Stimulated activated memory B cell treated with anti-CD40 and anti-IgM and Interleukin-4, amounts not matched to agents 10 μg/mL and 1 μg/mL and 100 μg/mL, for 72 hours (primary cell): Measurements from ENCODE around the gene ZSWIM5.
"Not testable (repeated sequence)": the region's sequence is repeated elsewhere in the genome, so short reads cannot be mapped to it uniquely, and the experiment has no call there.

ENCODE experiments used
- ATAC-seq: fragments of 150-1000 bp; cut with Tn5 transposase; 2 replicates; pipeline ENCODE4 v1.10.0; 2021
- H3K27ac Mint-ChIP-seq: one replicate; pipeline ENCODE4 v1.8.0; 2022; ENCODE audit warnings: mild to moderate bottlenecking, mixed read lengths
- H3K27me3 Mint-ChIP-seq: one replicate; pipeline ENCODE4 v1.8.0; 2022; ENCODE audit warnings: mixed read lengths
- H3K36me3 Mint-ChIP-seq: one replicate; pipeline ENCODE4 v1.8.0; 2022; ENCODE audit warnings: mixed read lengths
- H3K4me1 Mint-ChIP-seq: one replicate; pipeline ENCODE4 v1.8.0; 2022; ENCODE audit warnings: mixed read lengths
- H3K4me3 Mint-ChIP-seq: one replicate; pipeline ENCODE4 v1.8.0; 2022; ENCODE audit warnings: mild to moderate bottlenecking, moderate library complexity, mixed read lengths
- H3K9me3 Mint-ChIP-seq: one replicate; pipeline ENCODE4 v1.8.0; 2022; ENCODE audit warnings: mixed read lengths

Gene ZSWIM5

GRCh38 chr1:45132719-45133118 lies 73.7 kb downstream of the ZSWIM5 start:
- H3K27me3 Mint-ChIP-seq, H3K4me1 Mint-ChIP-seq, H3K9me3 Mint-ChIP-seq, H3K27ac Mint-ChIP-seq, ATAC-seq, H3K36me3 Mint-ChIP-seq, H3K4me3 Mint-ChIP-seq: not testable (repeated sequence)

GRCh38 chr1:45123358-45123757 lies 83.0 kb downstream of the ZSWIM5 start:
- Mint-ChIP-seq H3K27ac (no peak overlapping the region), H3K4me1 (no peaks in the 10 kb centered on the region), H3K27me3 (peaks cover 27% of the 10 kb centered on the region), H3K9me3 (no peaks in the 10 kb centered on the region), H3K36me3 (no peaks in the 10 kb centered on the region), H3K4me3 (no peak overlapping the region)
- ATAC-seq = no peak

GRCh38 chr1:45122724-45123123 lies 83.7 kb downstream of the ZSWIM5 start:
- H3K27me3 Mint-ChIP-seq = peaks cover 27% of the 10 kb centered on the region
- no peak overlapping the region for H3K27ac Mint-ChIP-seq
- no peaks in the 10 kb centered on the region for H3K4me1 Mint-ChIP-seq

GRCh38 chr1:45117766-45118165 lies 88.6 kb downstream of the ZSWIM5 start:
- no peak overlapping the region for H3K4me3 Mint-ChIP-seq
- H3K27ac Mint-ChIP-seq = no peak overlapping the region

More at GRCh38 chr1:45122724-45123123, 83.7 kb downstream of the ZSWIM5 start:
- no peak overlapping the region for H3K4me3 Mint-ChIP-seq
- no peaks in the 10 kb centered on the region for H3K36me3 Mint-ChIP-seq
- no peaks in the 10 kb centered on the region for H3K9me3 Mint-ChIP-seq
- ATAC-seq = no peak

GRCh38 chr1:45116820-45117219 lies 89.6 kb downstream of the ZSWIM5 start:
- Mint-ChIP-seq H3K9me3 (no peaks in the 10 kb centered on the region), H3K4me1 (peaks cover 9% of the 10 kb centered on the region), H3K36me3 (no peaks in the 10 kb centered on the region), H3K27ac (no peak overlapping the region), H3K27me3 (peaks cover 19% of the 10 kb centered on the region), H3K4me3 (no peak overlapping the region)
- no peak for ATAC-seq

More at GRCh38 chr1:45117766-45118165, 88.6 kb downstream of the ZSWIM5 start:
- H3K4me1 Mint-ChIP-seq = peaks cover 9% of the 10 kb centered on the region
- no peaks in the 10 kb centered on the region for H3K36me3 Mint-ChIP-seq
- no peak for ATAC-seq
- H3K9me3 Mint-ChIP-seq = no peaks in the 10 kb centered on the region
- peaks cover 27% of the 10 kb centered on the region for H3K27me3 Mint-ChIP-seq

- no peak overlapping the region for H3K4me3 Mint-ChIP-seq
- no peak overlapping the region for H3K27ac Mint-ChIP-seq
- peaks cover 9% of the 10 kb centered on the region for H3K4me1 Mint-ChIP-seq
- no peak for ATAC-seq
- H3K27me3 Mint-ChIP-seq = peaks cover 14% of the 10 kb centered on the region
- H3K9me3 Mint-ChIP-seq = no peaks in the 10 kb centered on the region
- H3K36me3 Mint-ChIP-seq = no peaks in the 10 kb centered on the region
Measured at GRCh38 chr1:45116340-45116739, 90.1 kb downstream of the ZSWIM5 start.

GRCh38 chr1:45115198-45115597 lies 91.2 kb downstream of the ZSWIM5 start:
- not testable (repeated sequence) for H3K36me3 Mint-ChIP-seq, H3K4me1 Mint-ChIP-seq, ATAC-seq, H3K9me3 Mint-ChIP-seq, H3K4me3 Mint-ChIP-seq, H3K27ac Mint-ChIP-seq, H3K27me3 Mint-ChIP-seq

GRCh38 chr1:45112661-45113060 lies 93.7 kb downstream of the ZSWIM5 start:
- H3K36me3 Mint-ChIP-seq = no peaks in the 10 kb centered on the region
- no peak for ATAC-seq
- H3K4me3 Mint-ChIP-seq = no peak overlapping the region
- no peak overlapping the region for H3K27ac Mint-ChIP-seq
- H3K27me3 Mint-ChIP-seq = no peaks in the 10 kb centered on the region
- peaks cover 3% of the 10 kb centered on the region for H3K9me3 Mint-ChIP-seq
- H3K4me1 Mint-ChIP-seq = peaks cover 9% of the 10 kb centered on the region

GRCh38 chr1:45111239-45111638 lies 95.2 kb downstream of the ZSWIM5 start:
- ATAC-seq = no peak
- Mint-ChIP-seq H3K27ac (no peak overlapping the region), H3K4me1 (peaks cover 3% of the 10 kb centered on the region), H3K9me3 (peaks cover 3% of the 10 kb centered on the region), H3K4me3 (no peak overlapping the region), H3K27me3 (no peaks in the 10 kb centered on the region), H3K36me3 (no peaks in the 10 kb centered on the region)

- no peak for ATAC-seq
- no peak overlapping the region for H3K27ac Mint-ChIP-seq
- peaks cover 3% of the 10 kb centered on the region for H3K9me3 Mint-ChIP-seq
- H3K27me3 Mint-ChIP-seq = no peaks in the 10 kb centered on the region
- no peaks in the 10 kb centered on the region for H3K4me1 Mint-ChIP-seq
- no peak overlapping the region for H3K4me3 Mint-ChIP-seq
- H3K36me3 Mint-ChIP-seq = no peaks in the 10 kb centered on the region
Measured at GRCh38 chr1:45107782-45108181, 98.6 kb downstream of the ZSWIM5 start.

- not testable (repeated sequence) for H3K27ac Mint-ChIP-seq, ATAC-seq, H3K9me3 Mint-ChIP-seq, H3K36me3 Mint-ChIP-seq, H3K4me1 Mint-ChIP-seq, H3K4me3 Mint-ChIP-seq, H3K27me3 Mint-ChIP-seq
Measured at GRCh38 chr1:45106864-45107263, 99.5 kb downstream of the ZSWIM5 start.

GRCh38 chr1:45106156-45106545 lies 100.3 kb downstream of the ZSWIM5 start:
- not testable (repeated sequence) for ATAC-seq, H3K27ac Mint-ChIP-seq, H3K4me3 Mint-ChIP-seq, H3K27me3 Mint-ChIP-seq, H3K9me3 Mint-ChIP-seq, H3K4me1 Mint-ChIP-seq, H3K36me3 Mint-ChIP-seq

GRCh38 chr1:45105486-45106155 lies 100.8 kb downstream of the ZSWIM5 start:
- not testable (repeated sequence) for ATAC-seq, H3K27ac Mint-ChIP-seq, H3K4me3 Mint-ChIP-seq, H3K9me3 Mint-ChIP-seq, H3K36me3 Mint-ChIP-seq, H3K27me3 Mint-ChIP-seq, H3K4me1 Mint-ChIP-seq

- ATAC-seq = no peak
- no peak overlapping the region for H3K27ac Mint-ChIP-seq
Measured at GRCh38 chr1:45103534-45103933, 102.9 kb downstream of the ZSWIM5 start.

GRCh38 chr1:45101947-45102346 lies 104.5 kb downstream of the ZSWIM5 start:
- ATAC-seq = no peak
- H3K36me3 Mint-ChIP-seq = no peaks in the 10 kb centered on the region
- H3K4me3 Mint-ChIP-seq = no peak overlapping the region
- H3K9me3 Mint-ChIP-seq = no peaks in the 10 kb centered on the region
- no peaks in the 10 kb centered on the region for H3K4me1 Mint-ChIP-seq
- peaks cover 27% of the 10 kb centered on the region for H3K27me3 Mint-ChIP-seq
- no peak overlapping the region for H3K27ac Mint-ChIP-seq

More at GRCh38 chr1:45103534-45103933, 102.9 kb downstream of the ZSWIM5 start:
- H3K9me3 Mint-ChIP-seq = no peaks in the 10 kb centered on the region
- no peaks in the 10 kb centered on the region for H3K4me1 Mint-ChIP-seq
- peaks cover 15% of the 10 kb centered on the region for H3K27me3 Mint-ChIP-seq
- no peaks in the 10 kb centered on the region for H3K36me3 Mint-ChIP-seq
- H3K4me3 Mint-ChIP-seq = no peak overlapping the region

GRCh38 chr1:45101528-45101927 lies 104.9 kb downstream of the ZSWIM5 start:
- H3K27ac Mint-ChIP-seq, ATAC-seq, H3K9me3 Mint-ChIP-seq, H3K36me3 Mint-ChIP-seq, H3K4me3 Mint-ChIP-seq, H3K4me1 Mint-ChIP-seq: not testable (repeated sequence)
- peaks cover 27% of the 10 kb centered on the region for H3K27me3 Mint-ChIP-seq
